ENCODE results near the gene ZNF142. TPM values are rescaled to one million over a fixed set of nuclear protein-coding genes. Genes with fewer than 3 reads are reported as not detected.
A peak's percentile ranks its signal among the peaks of the same experiment; 100 is the strongest.

Gene ZNF142
- total and polyA plus RNA-seq, 4 experiments from 2014 or later: 1.9 to 54.5 (median 30.9) TPM

- H3K27me3 Mint-ChIP-seq: no peaks in the 10 kb centered on the region
- no peak overlapping the region for H3K27ac Mint-ChIP-seq
- peaks cover 79% of the 10 kb centered on the region for H3K36me3 ChIP-seq (ENCODE audit: insufficient read depth, low read length)
- ChIA-PET CTCF (ENCODE audit: partially characterized antibody) (no interaction called here), POLR2A (ENCODE audit: partially characterized antibody) (no interaction called here)
- H3K9me3 ChIP-seq (ENCODE audit: control insufficient read depth in 1 of 2, low read length in 2 of 2): no peaks in the 10 kb centered on the region
- no peak overlapping the region for H3K4me3 ChIP-seq (ENCODE audit: low read length in 2 of 2)
- H3K27me3 ChIP-seq (ENCODE audit: insufficient read depth, low read length): no peaks in the 10 kb centered on the region
- intact Hi-C loops (cut with micrococcal nuclease): no loop called here
- H3K36me3 Mint-ChIP-seq: peaks cover 32 to 74% of the 10 kb centered on the region in 2 donors
- H3K4me1 Mint-ChIP-seq: peaks cover 0 to 3% (median under 1%) of the 10 kb centered on the region in 4 donors
- H3K9me3 Mint-ChIP-seq: no peaks in the 10 kb centered on the region
- no peaks in the 10 kb centered on the region for H3K4me1 ChIP-seq (ENCODE audit: insufficient read depth, low read length)
- no peak overlapping the region for H3K27ac ChIP-seq (ENCODE audit: low read depth, low read length)
- no peak for DNase-seq
- no peak overlapping the region for H3K4me3 Mint-ChIP-seq
These were observed 17.2 kb downstream of the ZNF142 start for GRCh38 chr2:218642121-218642656.

GRCh38 chr2:218638372-218638771 lies 21.1 kb downstream of the ZNF142 start:
- peaks cover 73% of the 10 kb centered on the region for H3K36me3 ChIP-seq (ENCODE audit: insufficient read depth, low read length)
- Mint-ChIP-seq H3K27ac (no peak overlapping the region), H3K4me1 (peaks cover 0 to 3% (median under 1%) of the 10 kb centered on the region in 4 donors), H3K27me3 (no peaks in the 10 kb centered on the region), H3K36me3 (peaks cover 39 to 78% of the 10 kb centered on the region in 2 donors), H3K4me3 (no peak overlapping the region), H3K9me3 (no peaks in the 10 kb centered on the region)
- CTCF ChIA-PET (ENCODE audit: partially characterized antibody): interaction anchor here (1.7 kb wide), 1 partner anchor 10 kb away, joined by 5 read pairs; no protein-coding TSS in a partner anchor
- intact Hi-C loops (cut with micrococcal nuclease): no loop called here
- POLR2A ChIA-PET (ENCODE audit: partially characterized antibody): no interaction called here
- H3K9me3 ChIP-seq (ENCODE audit: control insufficient read depth in 1 of 2, low read length in 2 of 2): no peaks in the 10 kb centered on the region
- H3K4me1 ChIP-seq (ENCODE audit: insufficient read depth, low read length): no peaks in the 10 kb centered on the region
- no peak overlapping the region for H3K27ac ChIP-seq (ENCODE audit: low read depth, low read length)
- no peak overlapping the region for H3K4me3 ChIP-seq (ENCODE audit: low read length in 2 of 2)
- H3K27me3 ChIP-seq (ENCODE audit: insufficient read depth, low read length): no peaks in the 10 kb centered on the region
- no peak for DNase-seq

GRCh38 chr2:218635719-218636118 lies 23.7 kb downstream of the ZNF142 start:
- DNase-seq: no peak
- Mint-ChIP-seq H3K4me3 (no peak overlapping the region), H3K36me3 (peaks cover 35 to 71% of the 10 kb centered on the region in 2 donors), H3K27ac (peak overlapping the region in 1 of 7 donors; percentile 31), H3K27me3 (no peaks in the 10 kb centered on the region), H3K9me3 (no peaks in the 10 kb centered on the region), H3K4me1 (peaks cover 0 to 3% (median under 1%) of the 10 kb centered on the region in 4 donors)
- H3K4me3 ChIP-seq (ENCODE audit: low read length in 2 of 2): no peak overlapping the region
- intact Hi-C loops (cut with micrococcal nuclease): no loop called here
- H3K27me3 ChIP-seq (ENCODE audit: insufficient read depth, low read length): no peaks in the 10 kb centered on the region
- H3K4me1 ChIP-seq (ENCODE audit: insufficient read depth, low read length): no peaks in the 10 kb centered on the region
- H3K9me3 ChIP-seq (ENCODE audit: control insufficient read depth in 1 of 2, low read length in 2 of 2): no peaks in the 10 kb centered on the region
- POLR2A ChIA-PET (ENCODE audit: partially characterized antibody): no interaction called here
- peaks cover 55% of the 10 kb centered on the region for H3K36me3 ChIP-seq (ENCODE audit: insufficient read depth, low read length)
- H3K27ac ChIP-seq (ENCODE audit: low read depth, low read length): no peak overlapping the region
- CTCF ChIA-PET (ENCODE audit: partially characterized antibody): no interaction called here

- ChIA-PET POLR2A (ENCODE audit: partially characterized antibody) (no interaction called here), CTCF (ENCODE audit: partially characterized antibody) (no interaction called here)
- DNase-seq: no peak
- Mint-ChIP-seq H3K36me3 (peaks cover 18 to 37% of the 10 kb centered on the region in 2 donors), H3K9me3 (no peaks in the 10 kb centered on the region), H3K4me3 (no peak overlapping the region), H3K27me3 (no peaks in the 10 kb centered on the region), H3K27ac (no peak overlapping the region), H3K4me1 (no peaks in the 10 kb centered on the region)
- Histone ChIP-seq H3K9me3 (ENCODE audit: control insufficient read depth in 1 of 2, low read length in 2 of 2) (no peaks in the 10 kb centered on the region), H3K4me3 (ENCODE audit: low read length in 2 of 2) (no peak overlapping the region), H3K27me3 (ENCODE audit: insufficient read depth, low read length) (no peaks in the 10 kb centered on the region), H3K4me1 (ENCODE audit: insufficient read depth, low read length) (no peaks in the 10 kb centered on the region), H3K27ac (ENCODE audit: low read depth, low read length) (no peak overlapping the region), H3K36me3 (ENCODE audit: insufficient read depth, low read length) (peaks cover 21% of the 10 kb centered on the region)
- intact Hi-C loops (cut with micrococcal nuclease): no loop called here
These were observed 27.6 kb downstream of the ZNF142 start for GRCh38 chr2:218631837-218632236.

GRCh38 chr2:218627939-218628338 lies 31.5 kb downstream of the ZNF142 start:
- no peak overlapping the region for H3K4me3 ChIP-seq (ENCODE audit: low read length in 2 of 2)
- intact Hi-C loops (cut with micrococcal nuclease): no loop called here
- Mint-ChIP-seq H3K27me3 (no peaks in the 10 kb centered on the region), H3K9me3 (peaks cover 0 to 2% (median 0%) of the 10 kb centered on the region in 8 donors), H3K36me3 (peaks cover 0 to 4% of the 10 kb centered on the region in 2 donors), H3K27ac (no peak overlapping the region), H3K4me1 (no peaks in the 10 kb centered on the region), H3K4me3 (no peak overlapping the region)
- CTCF ChIA-PET (ENCODE audit: partially characterized antibody): interaction anchor here (1.2 kb wide), 1 partner anchor 10 kb away, joined by 5 read pairs; no protein-coding TSS in a partner anchor
- no peaks in the 10 kb centered on the region for H3K4me1 ChIP-seq (ENCODE audit: insufficient read depth, low read length)
- no peaks in the 10 kb centered on the region for H3K9me3 ChIP-seq (ENCODE audit: control insufficient read depth in 1 of 2, low read length in 2 of 2)
- H3K27me3 ChIP-seq (ENCODE audit: insufficient read depth, low read length): no peaks in the 10 kb centered on the region
- no peak overlapping the region for H3K27ac ChIP-seq (ENCODE audit: low read depth, low read length)
- POLR2A ChIA-PET (ENCODE audit: partially characterized antibody): no interaction called here
- H3K36me3 ChIP-seq (ENCODE audit: insufficient read depth, low read length): no peaks in the 10 kb centered on the region
- DNase-seq: no peak

GRCh38 chr2:218626369-218626768 lies 33.1 kb downstream of the ZNF142 start:
- POLR2A ChIA-PET (ENCODE audit: partially characterized antibody): interaction anchor here (0.6 kb wide), 1 partner anchor 45 kb away, joined by 3 read pairs; the partner anchor contains the start of genes RNF25 and STK36

GRCh38 chr2:218623366-218623705 lies 36.1 kb downstream of the ZNF142 start:
- Histone ChIP-seq H3K36me3 (ENCODE audit: insufficient read depth, low read length) (no peaks in the 10 kb centered on the region), H3K4me3 (ENCODE audit: low read length in 2 of 2) (no peak overlapping the region), H3K27me3 (ENCODE audit: insufficient read depth, low read length) (no peaks in the 10 kb centered on the region), H3K4me1 (ENCODE audit: insufficient read depth, low read length) (no peaks in the 10 kb centered on the region), H3K27ac (ENCODE audit: low read depth, low read length) (no peak overlapping the region), H3K9me3 (ENCODE audit: control insufficient read depth in 1 of 2, low read length in 2 of 2) (no peaks in the 10 kb centered on the region)
- DNase-seq: no peak
- Mint-ChIP-seq H3K36me3 (no peaks in the 10 kb centered on the region), H3K27me3 (no peaks in the 10 kb centered on the region), H3K4me3 (no peak overlapping the region), H3K27ac (no peak overlapping the region), H3K9me3 (peaks cover 0 to 2% (median 0%) of the 10 kb centered on the region in 8 donors), H3K4me1 (no peaks in the 10 kb centered on the region)
- ChIA-PET CTCF (ENCODE audit: partially characterized antibody) (no interaction called here), POLR2A (ENCODE audit: partially characterized antibody) (no interaction called here)
- intact Hi-C loops (cut with micrococcal nuclease): no loop called here

More at GRCh38 chr2:218626369-218626768, 33.1 kb downstream of the ZNF142 start:
- CTCF ChIA-PET (ENCODE audit: partially characterized antibody): no interaction called here
- Mint-ChIP-seq H3K27ac (no peak overlapping the region), H3K27me3 (no peaks in the 10 kb centered on the region), H3K36me3 (no peaks in the 10 kb centered on the region), H3K4me3 (no peak overlapping the region), H3K9me3 (peaks cover 0 to 2% (median 0%) of the 10 kb centered on the region in 8 donors), H3K4me1 (no peaks in the 10 kb centered on the region)
- no peak overlapping the region for H3K27ac ChIP-seq (ENCODE audit: low read depth, low read length)
- intact Hi-C loops (cut with micrococcal nuclease): no loop called here
- H3K9me3 ChIP-seq (ENCODE audit: control insufficient read depth in 1 of 2, low read length in 2 of 2): no peaks in the 10 kb centered on the region
- H3K4me3 ChIP-seq (ENCODE audit: low read length in 2 of 2): no peak overlapping the region
- H3K36me3 ChIP-seq (ENCODE audit: insufficient read depth, low read length): no peaks in the 10 kb centered on the region
- H3K27me3 ChIP-seq (ENCODE audit: insufficient read depth, low read length): no peaks in the 10 kb centered on the region
- no peak for DNase-seq
- H3K4me1 ChIP-seq (ENCODE audit: insufficient read depth, low read length): no peaks in the 10 kb centered on the region

Data from CD4-positive, alpha-beta memory T cell (primary cell).